GM19099 (cell line): ENCODE measurements around the gene SLC37A1.

Experiments
- POLR2A ChIP-seq: IDR thresholded peaks from 3 replicates; pipeline ENCODE4 v1.6.1; 2011; ENCODE audit warnings: low read depth; ENCODE audit not compliant: insufficient read length; ENCODE audit errors: extremely low read depth

The SLC37A1 gene

GRCh38 chr21:42575111-42575510, 61.5 kb downstream of the SLC37A1 start:
- no peak for TF ChIP-seq POLR2A

GRCh38 chr21:42576639-42577038, 63.0 kb downstream of the SLC37A1 start:
- TF ChIP-seq POLR2A, result no peak

GRCh38 chr21:42578034-42578433, 64.4 kb downstream of the SLC37A1 start:
- no peak for TF ChIP-seq POLR2A

GRCh38 chr21:42578761-42579415, 65.2 kb downstream of the SLC37A1 start:
- TF ChIP-seq POLR2A, result no peak

GRCh38 chr21:42579456-42580075, 65.9 kb downstream of the SLC37A1 start:
- no peak for TF ChIP-seq POLR2A

GRCh38 chr21:42580076-42580792, 66.6 kb downstream of the SLC37A1 start:
- no peak for TF ChIP-seq POLR2A

- no peak for TF ChIP-seq POLR2A
Observed at GRCh38 chr21:42580793-42581321, 67.2 kb downstream of the SLC37A1 start.

- TF ChIP-seq POLR2A, result no peak
Observed at GRCh38 chr21:42581336-42581992, 67.8 kb downstream of the SLC37A1 start.

GRCh38 chr21:42581993-42582786, 68.5 kb downstream of the SLC37A1 start:
- no peak for TF ChIP-seq POLR2A

GRCh38 chr21:42582787-42583476, 69.3 kb downstream of the SLC37A1 start:
- no peak for TF ChIP-seq POLR2A

- no peak for TF ChIP-seq POLR2A
Observed at GRCh38 chr21:42583477-42584295, 70.0 kb downstream of the SLC37A1 start.

GRCh38 chr21:42584296-42584641, 70.6 kb downstream of the SLC37A1 start:
- no peak for TF ChIP-seq POLR2A

GRCh38 chr21:42585881-42586280, 72.2 kb downstream of the SLC37A1 start:
- TF ChIP-seq POLR2A, result no peak
